Parathyroid adenoma (tissue), 2 donors: ENCODE data around the gene MST1R.

ENCODE experiments used
- H2AFZ ChIP-seq: fragments of 300-600 bp; sonication (generic); one replicate; pipeline ENCODE4 v1.7.0; 2017; ENCODE audit warnings: antibody characterized with exemption, mild to moderate bottlenecking
- H3K27ac ChIP-seq: fragments of 300-600 bp; sonication (generic); one replicate; pipeline ENCODE4 v1.7.0; 2017
- H3K27me3 ChIP-seq: fragments of 300-600 bp; sonication (generic); one replicate; pipeline ENCODE4 v1.7.0; 2017; ENCODE audit warnings: low read length; ENCODE audit not compliant: control insufficient read depth, insufficient read depth
- H3K36me3 ChIP-seq: fragments of 300-600 bp; sonication (generic); one replicate; pipeline ENCODE4 v1.7.0; 2017; ENCODE audit warnings: low read length; ENCODE audit not compliant: control insufficient read depth, insufficient read depth
- H3K4me1 ChIP-seq: fragments of 300-600 bp; sonication (generic); one replicate; pipeline ENCODE4 v1.7.0; 2017; ENCODE audit warnings: control low read depth
- H3K4me2 ChIP-seq: fragments of 300-600 bp; sonication (generic); one replicate; pipeline ENCODE4 v1.7.0; 2017; ENCODE audit warnings: low read length
- H3K4me3 ChIP-seq: fragments of 300-600 bp; sonication (generic); one replicate; pipeline ENCODE4 v1.7.0; 2017; ENCODE audit warnings: low read depth, low read length
- H3K79me2 ChIP-seq: fragments of 300-600 bp; sonication (generic); one replicate; pipeline ENCODE4 v1.7.0; 2017; ENCODE audit warnings: control low read depth
- H3K9ac ChIP-seq: fragments of 300-600 bp; sonication (generic); one replicate; pipeline ENCODE4 v1.7.0; 2017; ENCODE audit warnings: mild to moderate bottlenecking
- H3K9me3 ChIP-seq: fragments of 300-600 bp; sonication (generic); one replicate; pipeline ENCODE4 v1.7.0; 2017; ENCODE audit warnings: low read length; ENCODE audit not compliant: control insufficient read depth
- CTCF ChIP-seq: fragments of 300-600 bp; sonication (generic); IDR thresholded peaks from one replicate; pipeline ENCODE4 v1.7.0; 2017; ENCODE audit warnings: antibody characterized with exemption, mild to moderate bottlenecking
- donor health status: primary hyperparathyroidism.

Gene MST1R

GRCh38 chr3:49903451-49904424 is at the start of gene MST1R:
Gene MST1R (minus strand): TSS chr3:49903873. CDS start chr3:49903609, 264 bp downstream.
- H2AFZ ChIP-seq, result peak within 1 kb of the TSS; percentile 48
- no peak within 1 kb of the TSS for H3K4me3 ChIP-seq
- no peak within 1 kb of the TSS for H3K27ac ChIP-seq
- H3K79me2 ChIP-seq, result no peaks in the 10 kb centered on the region
- no peaks in the 10 kb centered on the region for H3K9me3 ChIP-seq
- H3K9ac ChIP-seq, result no peak within 1 kb of the TSS
- H3K4me1 ChIP-seq, result peaks cover 10% of the 10 kb centered on the region
- peak within 1 kb of the TSS; percentile 49 for H3K4me2 ChIP-seq
- no peaks in the 10 kb centered on the region for H3K36me3 ChIP-seq
- no peak for TF ChIP-seq CTCF
- no peaks in the 10 kb centered on the region for H3K27me3 ChIP-seq

- Histone ChIP-seq H3K79me2 (peaks cover 74% of the 10 kb centered on the region), H3K27ac (no peak overlapping the region), H2AFZ (no peak overlapping the region), H3K4me1 (no peaks in the 10 kb centered on the region), H3K9me3 (no peaks in the 10 kb centered on the region), H3K4me2 (no peak overlapping the region), H3K9ac (no peak overlapping the region), H3K4me3 (no peak overlapping the region), H3K36me3 (no peaks in the 10 kb centered on the region), H3K27me3 (no peaks in the 10 kb centered on the region)
- TF ChIP-seq CTCF, result no peak
These were observed 49.3 kb upstream of the MST1R start for GRCh38 chr3:49952924-49953323.

- no peak overlapping the region for H3K27ac ChIP-seq
- peaks cover 7% of the 10 kb centered on the region for H3K4me1 ChIP-seq
These were observed 39.0 kb upstream of the MST1R start for GRCh38 chr3:49942651-49943050.

GRCh38 chr3:49940667-49941249 is 37.1 kb upstream of the MST1R start:
- H3K9ac ChIP-seq, result peak overlapping the region; percentile 4
- H3K9me3 ChIP-seq, result no peaks in the 10 kb centered on the region
- peak overlapping the region; percentile 96 for H3K4me3 ChIP-seq
- no peaks in the 10 kb centered on the region for H3K36me3 ChIP-seq
- peaks cover 7% of the 10 kb centered on the region for H3K4me1 ChIP-seq
- peak overlapping the region; percentile 89 for H3K27ac ChIP-seq
- no peaks in the 10 kb centered on the region for H3K27me3 ChIP-seq
- H2AFZ ChIP-seq, result peak overlapping the region; percentile 93
- H3K79me2 ChIP-seq, result peaks cover 28% of the 10 kb centered on the region
- no peak for TF ChIP-seq CTCF
- H3K4me2 ChIP-seq, result peak overlapping the region; percentile 94

More at GRCh38 chr3:49942651-49943050, 39.0 kb upstream of the MST1R start:
- Histone ChIP-seq H3K36me3 (no peaks in the 10 kb centered on the region), H3K4me2 (no peak overlapping the region), H3K27me3 (no peaks in the 10 kb centered on the region), H2AFZ (no peak overlapping the region), H3K4me3 (no peak overlapping the region), H3K9me3 (no peaks in the 10 kb centered on the region), H3K79me2 (peaks cover 44% of the 10 kb centered on the region), H3K9ac (no peak overlapping the region)
- no peak for TF ChIP-seq CTCF
